Large intestine (tissue), 3 donors: Measurements from ENCODE around the gene PARP14. TPM values are rescaled to one million over a fixed set of nuclear protein-coding genes. Genes with fewer than 3 reads are reported as not detected.
"Not testable (repeated sequence)": the region's sequence is repeated elsewhere in the genome, so short reads cannot be mapped to it uniquely, and the experiment has no call there.

ENCODE experiments used
- DNase-seq, 2 donors: peaks; one replicate each; pipeline versions ENCODE4 v3.0.0 to v3.0.0-alpha.2; 2013
- H3K27ac ChIP-seq: one replicate; pipeline ENCODE4 v1.5.1; 2013; ENCODE audit warnings: low read length
- H3K27me3 ChIP-seq: 2 replicates; pipeline ENCODE4 v1.6.1; 2013; ENCODE audit warnings: low read length; ENCODE audit not compliant: control insufficient read depth, insufficient read depth
- H3K36me3 ChIP-seq: 2 replicates; pipeline ENCODE4 v1.6.1; 2013; ENCODE audit warnings: low read length; ENCODE audit not compliant: control insufficient read depth, insufficient read depth
- H3K4me1 ChIP-seq: one replicate; pipeline ENCODE4 v1.6.1; 2013; ENCODE audit warnings: low read length; ENCODE audit not compliant: control insufficient read depth, insufficient read depth
- H3K4me3 ChIP-seq: one replicate; pipeline ENCODE4 v1.5.1; 2013; ENCODE audit warnings: low read length
- H3K9me3 ChIP-seq: one replicate; pipeline ENCODE4 v1.6.1; 2013; ENCODE audit warnings: mild to moderate bottlenecking, low read depth, low read length, moderate library complexity; ENCODE audit not compliant: control insufficient read depth
- WGBS: methylation state at CpG from one replicate; pipeline ENCODE4 v1.1.5; 2013; ENCODE audit warnings: low lambda C conversion rate; ENCODE audit not compliant: insufficient coverage; 5-methylcytosine and 5-hydroxymethylcytosine counted together
- polyA plus RNA-seq: library from polyadenylated mRNA; unstranded; fragments of 120-200 nt; gene quantifications from one replicate; pipeline ENCODE4 v1.2.1, GENCODE V29; 2013

The PARP14 gene
- polyA plus RNA-seq, 1 donor = 34.1 TPM

DNA sequence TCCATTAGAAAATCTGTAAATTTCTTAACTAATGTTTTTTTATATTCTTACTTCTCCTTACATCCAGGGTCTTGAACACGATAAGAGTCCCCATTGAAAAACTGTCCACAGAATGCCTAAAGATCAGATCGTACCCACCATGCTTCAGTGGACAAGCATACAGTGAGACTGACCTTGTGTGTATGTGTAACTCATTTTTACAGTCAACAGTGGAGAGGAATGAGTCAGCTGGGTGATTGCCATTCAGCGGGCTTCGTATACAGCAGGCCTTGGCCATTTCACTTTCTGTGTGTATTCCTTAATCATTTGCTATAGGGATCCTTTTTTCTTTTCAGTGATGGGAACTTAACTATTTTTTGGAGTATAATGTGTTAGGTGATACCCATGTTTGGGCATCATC lies 10.6 kb downstream of the PARP14 start:
- Histone ChIP-seq H3K27ac (peak overlapping the region; percentile 83), H3K27me3 (no peaks in the 10 kb centered on the region), H3K9me3 (no peaks in the 10 kb centered on the region), H3K4me1 (peaks cover 10% of the 10 kb centered on the region), H3K36me3 (peaks cover 52% of the 10 kb centered on the region), H3K4me3 (no peak overlapping the region)
- 100% methylated on average over 1 of the region's 4 CpGs for WGBS
- no peak for DNase-seq

DNA sequence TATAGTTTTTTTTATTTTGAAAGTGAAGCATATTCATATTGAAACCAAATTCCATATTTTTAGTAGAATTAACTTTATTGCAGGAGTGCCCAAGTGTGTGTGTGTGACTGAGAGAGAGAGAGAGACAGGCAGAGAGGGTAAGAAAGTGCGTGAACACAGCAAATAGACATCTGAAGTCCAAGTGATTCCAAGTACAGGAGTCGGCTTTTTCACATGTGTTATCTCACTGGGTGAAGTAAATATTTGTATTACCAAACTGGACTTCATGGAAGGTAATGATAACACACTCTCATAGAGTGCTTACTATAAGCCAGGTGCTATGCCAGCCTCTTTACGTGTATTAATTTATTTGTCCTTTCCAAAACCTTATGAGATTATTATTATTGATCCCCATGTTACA lies 12.0 kb downstream of the PARP14 start:
- H3K4me1 ChIP-seq = peaks cover 10% of the 10 kb centered on the region
- H3K4me3 ChIP-seq = no peak overlapping the region
- no peaks in the 10 kb centered on the region for H3K9me3 ChIP-seq
- peak in 1 of 2 donors; percentile 16 for DNase-seq
- peaks cover 51% of the 10 kb centered on the region for H3K36me3 ChIP-seq
- H3K27me3 ChIP-seq = no peaks in the 10 kb centered on the region
- WGBS = no CpG with 5 or more reads among the region's 3 CpGs
- no peak overlapping the region for H3K27ac ChIP-seq

GRCh38 chr3:122694966-122695365 lies 14.3 kb downstream of the PARP14 start:
- Histone ChIP-seq H3K9me3 (no peaks in the 10 kb centered on the region), H3K27me3 (no peaks in the 10 kb centered on the region), H3K36me3 (peaks cover 63% of the 10 kb centered on the region), H3K27ac (no peak overlapping the region), H3K4me3 (no peak overlapping the region), H3K4me1 (peaks cover 7% of the 10 kb centered on the region)
- 83% methylated on average over 2 of the region's 7 CpGs for WGBS
- no peak for DNase-seq

GRCh38 chr3:122695927-122696561 lies 15.4 kb downstream of the PARP14 start:
- Histone ChIP-seq H3K9me3 (no peaks in the 10 kb centered on the region), H3K27me3 (no peaks in the 10 kb centered on the region), H3K27ac (no peak overlapping the region), H3K36me3 (peaks cover 68% of the 10 kb centered on the region), H3K4me3 (no peak overlapping the region), H3K4me1 (no peaks in the 10 kb centered on the region)
- DNase-seq = no peak

DNA sequence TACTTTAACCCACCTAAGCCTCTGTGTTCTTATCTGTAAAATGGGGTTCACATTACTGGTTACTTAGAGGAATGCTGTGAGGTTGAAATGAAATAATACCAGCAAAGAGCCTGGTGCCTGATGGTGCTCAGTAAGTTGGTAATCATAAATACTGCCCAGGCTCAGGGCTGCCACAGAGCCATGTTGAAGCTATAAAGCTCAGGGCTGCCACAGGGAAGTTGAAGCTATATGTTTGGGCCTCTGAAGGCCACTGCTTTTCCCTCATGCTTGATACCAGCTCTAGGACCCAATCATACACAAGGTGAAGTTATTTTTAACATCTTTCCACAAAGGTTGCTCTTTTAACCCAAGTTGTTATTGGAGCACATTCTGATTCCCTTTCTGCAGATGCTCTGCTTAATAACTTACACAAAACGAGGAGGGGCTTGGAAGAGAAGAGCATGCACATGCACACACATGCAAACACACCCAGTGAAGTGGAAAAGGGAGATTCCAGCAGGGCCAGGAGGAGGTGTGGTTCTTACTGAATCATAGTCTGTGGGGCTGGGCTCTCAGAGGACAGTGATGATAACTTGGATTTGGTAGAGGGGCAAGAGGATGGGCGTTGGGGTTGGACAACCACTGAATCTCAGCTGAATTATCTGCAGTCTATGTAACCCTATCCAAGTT lies 17.4 kb downstream of the PARP14 start:
- Histone ChIP-seq H3K36me3 (peaks cover 75% of the 10 kb centered on the region), H3K27me3 (no peaks in the 10 kb centered on the region), H3K9me3 (no peaks in the 10 kb centered on the region), H3K4me1 (no peaks in the 10 kb centered on the region), H3K27ac (no peak overlapping the region), H3K4me3 (no peak overlapping the region)
- DNase-seq = no peak
- no CpG with 5 or more reads among the region's 2 CpGs for WGBS

DNA sequence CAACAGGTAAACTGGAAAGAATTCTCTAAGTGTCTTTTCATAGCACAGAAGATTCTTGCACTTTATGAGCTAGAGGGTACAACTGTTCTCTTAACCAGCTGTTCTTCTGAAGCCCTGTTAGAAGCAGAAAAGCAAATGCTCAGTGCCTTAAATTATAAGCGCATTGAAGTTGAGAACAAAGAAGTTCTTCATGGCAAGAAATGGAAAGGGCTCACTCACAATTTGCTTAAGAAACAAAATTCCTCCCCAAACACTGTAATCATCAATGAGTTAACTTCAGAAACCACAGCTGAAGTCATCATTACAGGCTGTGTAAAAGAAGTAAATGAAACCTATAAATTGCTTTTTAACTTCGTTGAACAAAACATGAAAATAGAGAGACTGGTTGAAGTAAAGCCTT lies 19.6 kb downstream of the PARP14 start:
- DNase-seq = no peak
- no peaks in the 10 kb centered on the region for H3K4me1 ChIP-seq
- H3K27ac ChIP-seq = no peak overlapping the region
- no peak overlapping the region for H3K4me3 ChIP-seq
- H3K27me3 ChIP-seq = no peaks in the 10 kb centered on the region
- no peaks in the 10 kb centered on the region for H3K9me3 ChIP-seq
- WGBS = 76% methylated on average over 2 of the region's 2 CpGs
- H3K36me3 ChIP-seq = peaks cover 75% of the 10 kb centered on the region

GRCh38 chr3:122705379-122705778 lies 24.7 kb downstream of the PARP14 start:
- WGBS = no CpG with 5 or more reads among the region's 1 CpG
- Histone ChIP-seq H3K36me3 (peaks cover 58% of the 10 kb centered on the region), H3K9me3 (no peaks in the 10 kb centered on the region), H3K27ac (no peak overlapping the region), H3K4me3 (no peak overlapping the region), H3K27me3 (no peaks in the 10 kb centered on the region), H3K4me1 (no peaks in the 10 kb centered on the region)
- DNase-seq = no peak

GRCh38 chr3:122710616-122711251 lies 30.1 kb downstream of the PARP14 start:
- no CpG with 5 or more reads among the region's 1 CpG for WGBS
- H3K9me3 ChIP-seq, H3K27ac ChIP-seq, H3K27me3 ChIP-seq, DNase-seq, H3K4me1 ChIP-seq, H3K4me3 ChIP-seq: not testable (repeated sequence)
- H3K36me3 ChIP-seq = peaks cover 39% of the 10 kb centered on the region

DNA sequence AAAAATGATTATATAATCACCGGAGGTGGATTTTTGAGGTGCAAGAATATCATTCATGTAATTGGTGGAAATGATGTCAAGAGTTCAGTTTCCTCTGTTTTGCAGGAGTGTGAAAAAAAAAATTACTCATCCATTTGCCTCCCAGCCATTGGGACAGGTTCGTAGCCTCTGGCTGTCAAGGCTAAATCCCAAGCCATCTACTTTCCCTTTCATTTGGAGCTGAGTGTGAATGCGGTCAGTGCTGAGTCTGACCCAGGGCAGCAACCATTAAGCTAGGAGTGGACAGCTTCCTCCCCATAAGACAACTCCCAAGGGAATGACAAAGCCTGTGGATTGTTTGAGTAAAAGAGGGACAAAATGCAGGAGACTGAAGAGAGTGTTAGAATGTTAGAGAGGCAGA lies 33.6 kb downstream of the PARP14 start:
- DNase-seq = no peak
- peaks cover 51% of the 10 kb centered on the region for H3K36me3 ChIP-seq
- WGBS = 100% methylated on average over 1 of the region's 3 CpGs

DNA sequence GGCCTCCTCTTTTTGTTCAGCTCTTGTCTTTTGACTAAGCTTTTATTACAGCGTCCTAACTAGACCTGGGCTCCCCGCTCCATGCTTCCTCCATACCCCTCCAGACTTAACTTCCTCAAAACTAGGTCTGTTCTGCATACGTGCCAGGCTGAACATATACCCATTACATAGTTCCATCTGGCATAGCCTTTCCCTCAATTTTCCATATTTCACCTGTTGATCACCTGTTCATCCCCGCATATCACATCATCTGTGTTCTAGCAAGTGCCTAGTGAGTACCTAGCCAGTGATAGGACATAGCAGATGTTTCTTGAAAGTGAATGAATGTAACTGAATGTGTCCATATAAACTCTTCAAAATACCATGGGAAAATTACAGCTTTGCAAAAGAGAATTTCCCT lies 36.0 kb downstream of the PARP14 start:
- Histone ChIP-seq H3K9me3 (no peaks in the 10 kb centered on the region), H3K4me1 (no peaks in the 10 kb centered on the region), H3K27ac (no peak overlapping the region), H3K27me3 (no peaks in the 10 kb centered on the region), H3K36me3 (peaks cover 63% of the 10 kb centered on the region), H3K4me3 (no peak overlapping the region)
- DNase-seq = no peak
- WGBS = 93% methylated on average over 3 of the region's 4 CpGs

More for the DNA sequence above, 33.6 kb downstream of the PARP14 start:
- Histone ChIP-seq H3K27ac (no peak overlapping the region), H3K27me3 (no peaks in the 10 kb centered on the region), H3K9me3 (no peaks in the 10 kb centered on the region), H3K4me1 (no peaks in the 10 kb centered on the region), H3K4me3 (no peak overlapping the region)
